Psoas muscle (tissue), 8 donors: ENCODE data around the gene PALLD. TPM values are rescaled to one million over a fixed set of nuclear protein-coding genes. Genes with fewer than 3 reads are reported as not detected.

Source experiments
- ATAC-seq, 4 donors: fragments of 200-7000 bp; cut with Tn5 transposase; one replicate each; pipeline ENCODE4 v1.9.1; 2020; ENCODE audit warnings: moderate library complexity in 3 of 4, mild to moderate bottlenecking in 2 of 4
- DNase-seq, 2 donors: peaks; one replicate each; pipeline ENCODE4 v3.0.0-alpha.2; 2020
- H3K27ac ChIP-seq: fragments of 200-600 bp; one replicate; pipeline ENCODE4 v1.8.0; 2022
- H3K27me3 ChIP-seq, 3 donors: fragments of 200-600 bp in 1 of 3; one replicate each; pipeline versions ENCODE4 v1.6.1 to v1.8.0; 2013 to 2022; ENCODE audit warnings: low read length in 2 of 3, mild to moderate bottlenecking in 2 of 3, moderate library complexity in 1 of 3; ENCODE audit not compliant: insufficient read depth in 3 of 3
- H3K36me3 ChIP-seq, 2 donors: fragments of 200-600 bp in 1 of 2; one replicate each; pipeline versions ENCODE4 v1.6.1 to v1.8.0; 2013 to 2022; ENCODE audit warnings: low read depth in 1 of 2, mild to moderate bottlenecking in 1 of 2, moderate library complexity in 1 of 2; ENCODE audit not compliant: insufficient read depth in 1 of 2
- H3K4me1 ChIP-seq: fragments of 200-600 bp; one replicate; pipeline ENCODE4 v1.8.0; 2022
- H3K4me3 ChIP-seq: fragments of 200-600 bp; one replicate; pipeline ENCODE4 v1.8.0; 2022; ENCODE audit warnings: mild to moderate bottlenecking
- H3K9me3 ChIP-seq: fragments of 200-600 bp; one replicate; pipeline ENCODE4 v1.8.0; 2022
- WGBS, 3 donors: extraction: QIAGEN DNeasy Blood & Tissue Kit; methylation state at CpG; one replicate each; pipeline versions ENCODE4 v1.1.6 to v1.1.7; 2013; 5-methylcytosine and 5-hydroxymethylcytosine counted together
- intact Hi-C, 2 donors: fragments of 100-400 bp; cut with DNase I; formaldehyde crosslinking; loops; one replicate each; pipeline versions ENCODE4 v1.11.0 to v1.14.2; 2022
- polyA plus RNA-seq, 3 donors: library from polyadenylated mRNA; stranded (reverse); fragments of 200-250 nt; gene quantifications; one replicate each; pipeline ENCODE4 v1.2.3, GENCODE V29; 2013
- total RNA-seq, 4 donors: library from RNA; stranded (reverse); fragmentation: NEBNext Ultra II Directional in 2 of 4; extraction: Animal tissue kit (Norgen Biotek cat#: 25700) in 2 of 4; gene quantifications; one replicate each; pipeline versions ENCODE4 v1.2.1 to v1.2.4, GENCODE V29; 2021 to 2023
- TF ChIP-seq, protein P1 (sequence below): fragments of 200-600 bp; IDR thresholded peaks from one replicate; pipeline ENCODE4 v1.8.0; 2022; ENCODE audit warnings: antibody characterized with exemption
- donor health status: healthy with polysubstance abuse.
- donor health status: DM: no; HTN: no; CAD: no; lungs with moderate emphysema.
- donor health status: Bipolar disorder and iron deficiency.
- donor health status: healthy.
- donor health status: DM: yes; HTN: yes; CAD: no.
- donor health status: DM: no; HTN: no; CAD: no.
- donor health status: DM: no; HTN: no; CAD: no.
- donor health status: DM: yes; HTN: yes; CAD: no.

PALLD gene
- total and polyA plus RNA-seq, 7 donors: 19.2 to 245 (median 168) TPM

DNA sequence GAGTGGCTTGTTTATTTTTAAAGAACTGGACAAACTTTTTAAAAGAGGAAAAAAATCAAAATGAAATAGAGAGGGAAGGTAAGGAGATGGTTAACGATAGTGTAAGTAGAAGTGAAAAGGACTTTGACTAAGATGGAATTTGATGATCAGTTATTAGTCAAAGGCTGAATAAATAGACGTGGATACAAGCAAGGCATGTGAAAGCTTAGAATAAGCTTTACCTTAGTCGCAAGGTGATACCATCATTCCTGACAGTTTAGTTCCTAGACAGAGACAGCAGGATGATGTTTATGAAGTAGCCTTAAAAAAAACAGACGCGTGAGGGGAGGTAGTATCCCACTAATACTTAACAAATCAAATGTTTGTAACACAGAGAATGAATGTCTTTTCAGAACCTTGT lies 97.3 kb downstream of the PALLD start:
- intact Hi-C loops: no loop called here
- Histone ChIP-seq H3K4me3 (no peak overlapping the region), H3K4me1 (peaks cover 16% of the 10 kb centered on the region), H3K27ac (no peak overlapping the region), H3K9me3 (no peaks in the 10 kb centered on the region), H3K36me3 (no peaks in the 10 kb centered on the region), H3K27me3 (no peaks in the 10 kb centered on the region)
- DNase-seq (no peak), ATAC-seq (no peak)
- 76 to 87% (median 85%) methylated on average over 5 of the region's 5 CpGs for WGBS, 3 donors
- TF ChIP-seq, protein P1, sequence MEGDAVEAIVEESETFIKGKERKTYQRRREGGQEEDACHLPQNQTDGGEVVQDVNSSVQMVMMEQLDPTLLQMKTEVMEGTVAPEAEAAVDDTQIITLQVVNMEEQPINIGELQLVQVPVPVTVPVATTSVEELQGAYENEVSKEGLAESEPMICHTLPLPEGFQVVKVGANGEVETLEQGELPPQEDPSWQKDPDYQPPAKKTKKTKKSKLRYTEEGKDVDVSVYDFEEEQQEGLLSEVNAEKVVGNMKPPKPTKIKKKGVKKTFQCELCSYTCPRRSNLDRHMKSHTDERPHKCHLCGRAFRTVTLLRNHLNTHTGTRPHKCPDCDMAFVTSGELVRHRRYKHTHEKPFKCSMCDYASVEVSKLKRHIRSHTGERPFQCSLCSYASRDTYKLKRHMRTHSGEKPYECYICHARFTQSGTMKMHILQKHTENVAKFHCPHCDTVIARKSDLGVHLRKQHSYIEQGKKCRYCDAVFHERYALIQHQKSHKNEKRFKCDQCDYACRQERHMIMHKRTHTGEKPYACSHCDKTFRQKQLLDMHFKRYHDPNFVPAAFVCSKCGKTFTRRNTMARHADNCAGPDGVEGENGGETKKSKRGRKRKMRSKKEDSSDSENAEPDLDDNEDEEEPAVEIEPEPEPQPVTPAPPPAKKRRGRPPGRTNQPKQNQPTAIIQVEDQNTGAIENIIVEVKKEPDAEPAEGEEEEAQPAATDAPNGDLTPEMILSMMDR: no peak

DNA sequence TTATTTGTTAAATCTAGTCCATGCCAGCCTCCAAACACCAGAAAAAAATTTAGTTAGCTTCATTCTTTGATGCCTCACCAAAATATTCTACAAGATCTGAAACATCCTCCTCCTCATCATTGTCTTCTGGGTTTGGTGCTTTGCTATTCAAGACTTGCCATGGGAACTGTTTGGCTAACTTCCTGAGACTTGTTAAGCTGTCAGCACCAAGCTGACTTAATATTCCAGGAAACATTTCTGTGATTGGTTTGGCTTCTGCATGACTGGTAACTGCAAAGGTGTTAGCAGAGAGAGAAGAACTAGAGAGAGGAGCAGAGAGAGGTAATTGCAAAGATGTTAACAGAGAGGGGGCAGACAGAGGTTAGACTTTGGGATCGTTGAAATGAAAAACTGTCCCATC lies 101.3 kb downstream of the PALLD start:
- TF ChIP-seq, protein P1: no peak
- intact Hi-C loops: no loop called here
- Histone ChIP-seq H3K27me3 (no peaks in the 10 kb centered on the region), H3K9me3 (no peaks in the 10 kb centered on the region), H3K36me3 (no peaks in the 10 kb centered on the region), H3K4me1 (peaks cover 17% of the 10 kb centered on the region), H3K27ac (no peak overlapping the region), H3K4me3 (no peak overlapping the region)
- DNase-seq: no peak
- peak in 3 of 4 donors; percentile 32 to 62 (median 51) for ATAC-seq
- 42 to 63% (median 50%) methylated on average over 1 of the region's 1 CpG for WGBS, 3 donors

DNA sequence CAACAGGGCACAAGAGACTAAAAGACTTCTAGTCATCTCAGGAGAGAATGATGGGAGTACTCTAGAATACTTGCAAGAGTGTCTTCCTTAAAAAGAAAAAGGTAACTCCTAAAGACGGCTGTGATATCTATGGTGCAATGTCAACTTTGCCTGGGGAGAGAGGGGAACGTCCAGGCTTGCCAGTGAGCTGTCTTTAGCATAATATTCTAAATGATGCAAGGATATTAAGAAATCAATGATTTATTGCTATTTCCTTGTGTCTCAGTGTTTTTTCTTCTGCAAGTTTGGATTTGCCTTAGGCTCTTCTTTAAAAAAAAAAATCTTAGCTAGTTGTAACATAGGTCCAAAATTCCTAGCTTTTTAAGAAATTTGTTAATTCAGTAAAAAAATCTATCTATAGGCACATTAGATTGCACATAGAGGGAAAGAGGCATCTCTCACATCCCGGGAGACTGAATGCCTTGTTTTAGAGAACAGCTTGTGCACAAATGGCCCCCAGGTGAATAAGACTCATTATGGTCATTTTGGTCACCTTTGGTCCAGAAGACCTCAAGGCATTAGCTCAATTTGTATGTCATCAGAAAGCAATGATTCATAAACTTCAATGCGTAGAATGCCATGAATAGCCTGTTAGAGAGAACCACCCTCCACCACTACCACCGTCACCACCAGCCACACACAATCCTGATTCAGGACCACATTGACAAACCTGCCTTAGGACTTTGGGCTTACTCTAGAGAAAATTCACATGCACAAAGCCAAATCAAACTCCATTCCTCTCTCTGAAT lies 104.1 kb downstream of the PALLD start:
- no peaks in the 10 kb centered on the region for H3K9me3 ChIP-seq
- 79 to 87% (median 80%) methylated on average over 5 of the region's 5 CpGs for WGBS, 3 donors
- no peak for DNase-seq
- no peak overlapping the region for H3K4me3 ChIP-seq
- no peaks in the 10 kb centered on the region for H3K27me3 ChIP-seq
- no peaks in the 10 kb centered on the region for H3K36me3 ChIP-seq
- H3K27ac ChIP-seq: no peak overlapping the region
- peaks cover 38% of the 10 kb centered on the region for H3K4me1 ChIP-seq
- no peak for ATAC-seq
- TF ChIP-seq, protein P1: no peak
- intact Hi-C loops: no loop called here

DNA sequence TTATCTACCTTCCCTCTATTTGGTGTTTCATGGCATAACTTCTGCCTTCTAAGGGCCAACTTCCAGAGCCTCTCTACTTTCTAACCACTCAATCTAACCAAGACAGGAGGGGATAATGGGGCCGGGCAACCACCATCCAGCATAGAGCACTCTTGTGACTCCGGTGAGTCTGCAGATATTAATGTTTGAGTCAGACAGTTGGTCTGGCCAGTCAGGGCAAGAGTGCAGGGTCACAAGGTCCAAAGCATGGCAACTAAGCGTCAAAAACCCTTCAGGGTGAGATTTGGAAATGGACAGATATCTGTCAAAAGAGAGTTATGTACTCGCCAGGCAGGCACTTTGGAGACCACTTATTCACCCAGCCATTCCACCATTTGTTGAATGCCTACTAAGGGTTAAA lies 105.0 kb downstream of the PALLD start:
- DNase-seq: no peak
- intact Hi-C loops: no loop called here
- ATAC-seq: no peak
- H3K9me3 ChIP-seq: no peaks in the 10 kb centered on the region
- TF ChIP-seq, protein P1: no peak
- H3K4me3 ChIP-seq: no peak overlapping the region
- H3K36me3 ChIP-seq: no peaks in the 10 kb centered on the region
- WGBS, 3 donors: 83 to 98% (median 98%) methylated on average over 4 of the region's 4 CpGs
- no peak overlapping the region for H3K27ac ChIP-seq
- H3K27me3 ChIP-seq: no peaks in the 10 kb centered on the region
- H3K4me1 ChIP-seq: peaks cover 39% of the 10 kb centered on the region
